ENCODE data around the gene FGD4.
"Not testable (repeated sequence)": the region's sequence is repeated elsewhere in the genome, so short reads cannot be mapped to it uniquely, and the experiment has no call there.

FGD4 gene

GRCh38 chr12:32499048-32499447 is 99.7 kb downstream of the FGD4 start:
- no peak for DNase-seq

GRCh38 chr12:32501835-32502333 is 102.5 kb downstream of the FGD4 start:
- DNase-seq: peak; percentile 21 to 71

- DNase-seq: no peak
Measured at GRCh38 chr12:32502693-32503502, 103.5 kb downstream of the FGD4 start.

- no peak for DNase-seq
Measured at GRCh38 chr12:32503730-32504129, 104.4 kb downstream of the FGD4 start.

- DNase-seq: no peak
Measured at GRCh38 chr12:32504591-32504990, 105.2 kb downstream of the FGD4 start.

DNA sequence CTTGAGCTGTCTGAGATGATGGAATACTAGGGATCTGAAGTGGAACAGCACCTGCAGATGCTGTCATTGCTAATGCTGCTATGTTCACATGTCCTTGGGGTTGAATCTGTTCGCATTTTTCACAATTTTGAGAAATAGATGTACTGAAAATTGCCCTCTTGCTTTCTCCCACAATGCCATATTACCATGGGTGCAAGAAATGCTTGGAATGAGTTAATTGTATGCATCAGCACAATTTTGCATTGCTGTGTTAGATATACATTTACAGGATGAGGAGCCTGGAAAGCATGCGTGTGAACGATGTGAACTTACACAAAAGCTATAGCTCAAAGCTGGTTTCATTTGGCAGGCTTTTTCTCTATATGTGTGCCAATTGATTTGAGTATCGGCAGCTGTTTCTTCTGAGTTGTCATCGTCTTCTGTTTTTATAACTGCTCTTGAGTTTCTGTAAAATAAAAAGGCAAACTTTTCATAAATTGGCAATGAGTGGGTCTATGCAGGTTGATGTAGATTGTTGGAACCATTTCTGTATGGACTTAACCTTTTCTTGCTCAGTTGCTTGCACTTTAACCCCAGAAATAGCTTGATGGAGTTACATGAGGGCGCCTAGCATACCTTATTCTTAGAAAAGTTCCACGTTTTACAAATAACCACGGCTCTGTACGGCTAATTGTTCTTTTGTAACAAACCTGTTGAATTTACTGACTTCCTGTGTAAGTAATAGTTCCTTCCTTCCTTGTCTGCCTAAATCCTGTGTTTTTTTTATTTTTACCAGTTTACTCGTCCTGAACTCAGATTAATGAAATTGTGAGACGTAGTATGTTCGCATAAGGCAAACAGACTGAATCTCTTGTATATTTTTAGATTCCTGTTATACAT is 105.9 kb downstream of the FGD4 start:
- no peak for DNase-seq

DNA sequence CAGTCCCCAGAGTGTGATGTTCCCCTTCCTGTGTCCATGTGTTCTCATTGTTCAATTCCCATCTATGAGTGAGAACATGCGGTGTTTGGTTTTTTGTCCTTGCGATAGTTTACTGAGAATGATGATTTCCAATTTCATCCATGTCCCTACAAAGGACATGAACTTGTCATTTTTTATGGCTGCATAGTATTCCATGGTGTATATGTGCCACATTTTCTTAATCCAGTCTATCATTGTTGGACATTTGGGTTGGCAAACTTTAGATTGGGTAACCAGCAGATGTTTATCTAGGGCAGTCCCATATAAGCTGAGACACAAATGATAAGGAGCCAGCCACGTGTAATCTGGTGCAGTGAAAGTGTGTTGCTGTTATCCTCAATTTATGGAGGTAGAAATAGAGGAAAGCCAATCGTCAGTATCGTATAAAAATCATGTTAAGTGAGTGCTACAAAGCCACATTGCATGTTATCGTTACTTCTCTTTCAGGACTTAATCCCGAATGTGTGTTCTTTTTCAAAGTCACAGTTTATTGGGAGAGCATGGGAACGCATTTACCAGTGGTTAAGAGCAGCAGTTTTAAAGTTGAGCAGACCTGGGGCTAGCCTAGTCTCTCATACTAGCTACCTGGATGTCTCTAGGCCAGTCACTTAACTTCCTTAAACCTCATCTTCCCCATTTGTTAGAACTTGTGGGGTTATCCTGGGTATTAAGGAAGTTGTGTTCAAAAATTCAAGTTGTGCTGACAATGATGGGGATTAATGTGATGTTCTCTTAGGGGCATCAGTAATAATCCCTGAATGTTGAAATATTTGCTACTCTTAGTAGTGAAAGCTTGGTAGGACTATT is 108.0 kb downstream of the FGD4 start:
- not testable (repeated sequence) for DNase-seq

DNA sequence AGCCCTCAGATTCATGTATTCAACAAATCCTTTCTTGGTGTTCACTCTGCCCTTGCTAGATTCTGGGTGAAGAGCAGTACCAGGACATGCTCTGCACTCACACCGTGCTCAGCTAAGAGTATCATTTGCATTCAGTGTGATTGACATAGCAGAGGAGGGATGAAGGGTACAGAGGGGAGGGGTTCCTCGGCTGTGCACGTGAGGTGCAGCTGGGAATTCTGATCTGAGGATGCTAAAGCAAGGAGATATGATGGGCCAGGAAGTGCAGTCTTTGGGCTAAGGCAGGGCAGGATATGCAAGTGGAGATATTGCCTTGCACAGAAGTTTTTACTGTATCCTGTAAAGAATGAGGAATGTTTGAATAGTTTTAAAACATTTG is 108.6 kb downstream of the FGD4 start:
- DNase-seq: no peak

DNA sequence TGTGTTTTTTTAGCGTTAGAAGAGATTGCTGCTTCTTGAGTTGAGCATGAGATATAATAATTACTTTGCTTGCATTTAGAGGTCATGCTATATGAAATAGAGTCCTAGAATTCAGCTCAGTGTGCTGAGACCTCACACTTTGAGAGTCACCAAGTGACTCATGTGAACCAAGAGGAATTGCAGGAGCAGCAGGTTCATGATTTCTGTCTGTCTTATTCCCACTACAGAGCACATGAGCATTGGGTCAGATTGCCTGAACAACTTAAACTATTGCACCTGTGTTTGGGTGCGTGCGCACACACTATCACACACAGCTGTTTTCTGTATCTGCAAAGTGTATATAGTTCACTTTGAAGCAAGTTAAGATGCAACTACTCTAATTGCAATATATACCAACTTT is 109.3 kb downstream of the FGD4 start:
- no peak for DNase-seq

- no peak for DNase-seq
Measured at GRCh38 chr12:32509328-32510091, 110.2 kb downstream of the FGD4 start.

GRCh38 chr12:32511976-32512375 is 112.6 kb downstream of the FGD4 start:
- not testable (repeated sequence) for DNase-seq

- no peak for DNase-seq
Measured at GRCh38 chr12:32512379-32512778, 113.0 kb downstream of the FGD4 start.

GRCh38 chr12:32512910-32513309 is 113.6 kb downstream of the FGD4 start:
- DNase-seq: no peak

DNA sequence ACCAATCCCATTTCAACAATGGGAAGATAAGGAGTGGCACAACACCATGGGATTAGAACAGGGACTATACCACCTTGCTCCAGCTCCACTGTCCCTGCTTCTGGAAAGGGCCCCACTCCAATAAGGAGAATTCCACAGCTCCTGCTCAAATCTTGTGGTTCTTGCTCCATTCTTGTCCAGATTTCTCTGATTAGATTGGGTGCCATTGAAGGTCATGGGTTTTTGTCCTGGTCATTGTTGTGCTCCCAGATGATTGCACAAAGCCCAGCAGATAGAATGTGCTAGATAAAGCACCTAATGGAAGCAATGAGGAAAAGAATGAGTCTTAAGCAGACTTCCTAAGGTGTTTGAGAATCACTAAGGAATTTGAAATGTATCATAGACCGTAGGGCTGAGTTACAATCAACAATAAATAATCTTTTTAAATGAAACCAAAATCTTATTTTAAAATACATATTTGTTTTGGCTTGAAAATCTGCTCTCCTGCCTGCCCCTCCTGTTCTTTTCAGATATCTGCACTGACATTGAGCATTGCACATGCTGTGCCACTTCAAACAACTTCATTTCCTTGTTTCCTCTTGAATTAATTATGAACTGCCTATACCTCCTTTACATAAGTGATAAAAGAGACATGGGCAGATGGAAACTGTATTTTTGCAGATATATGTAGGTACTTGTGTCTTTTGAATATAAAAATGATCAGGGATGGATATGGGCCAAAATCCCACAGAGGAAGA is 115.9 kb downstream of the FGD4 start:
- DNase-seq: no peak

DNA sequence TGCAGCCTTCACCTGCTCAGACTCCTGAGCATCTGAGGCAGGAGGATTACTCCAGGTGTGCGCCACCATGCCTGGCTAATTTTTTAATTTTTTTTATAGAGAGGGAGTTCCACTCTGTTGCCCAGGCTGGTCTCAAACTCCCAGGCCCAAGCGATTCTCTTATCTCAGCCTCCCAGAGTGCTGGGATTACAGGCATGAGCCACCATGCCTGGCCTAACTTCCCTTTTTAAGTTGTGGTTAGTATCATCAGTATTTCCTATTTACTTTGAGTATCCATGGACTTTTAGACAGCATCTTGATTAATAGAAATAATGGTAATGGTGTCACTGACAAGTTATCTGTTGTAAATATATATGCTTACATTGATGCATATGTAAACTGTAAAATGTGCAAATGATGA is 116.9 kb downstream of the FGD4 start:
- no peak for DNase-seq

DNA sequence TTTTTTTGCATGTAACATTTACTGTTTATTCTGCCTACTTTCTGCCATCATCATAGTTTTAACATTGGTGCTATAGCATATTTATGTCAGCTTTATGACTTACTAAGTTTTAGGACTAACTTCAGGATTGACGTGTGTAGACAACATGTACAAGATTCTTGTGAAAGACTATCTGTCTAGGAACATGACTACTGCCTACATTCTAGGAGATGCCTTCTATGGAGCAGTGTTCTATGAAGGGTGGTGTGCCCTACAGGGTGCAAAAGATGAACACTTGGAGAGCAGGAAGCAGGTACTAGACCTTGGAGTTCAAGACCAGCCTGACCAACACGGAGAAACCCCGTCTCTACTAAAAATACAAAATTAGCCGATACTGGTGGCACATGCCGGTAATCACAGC is 118.6 kb downstream of the FGD4 start:
- DNase-seq: no peak

GRCh38 chr12:32519047-32519446 is 119.7 kb downstream of the FGD4 start:
- DNase-seq: no peak

GRCh38 chr12:32522331-32523221 is 123.2 kb downstream of the FGD4 start:
- no peak for DNase-seq

GRCh38 chr12:32525802-32526201 is 126.4 kb downstream of the FGD4 start:
- DNase-seq: not testable (repeated sequence)

DNA sequence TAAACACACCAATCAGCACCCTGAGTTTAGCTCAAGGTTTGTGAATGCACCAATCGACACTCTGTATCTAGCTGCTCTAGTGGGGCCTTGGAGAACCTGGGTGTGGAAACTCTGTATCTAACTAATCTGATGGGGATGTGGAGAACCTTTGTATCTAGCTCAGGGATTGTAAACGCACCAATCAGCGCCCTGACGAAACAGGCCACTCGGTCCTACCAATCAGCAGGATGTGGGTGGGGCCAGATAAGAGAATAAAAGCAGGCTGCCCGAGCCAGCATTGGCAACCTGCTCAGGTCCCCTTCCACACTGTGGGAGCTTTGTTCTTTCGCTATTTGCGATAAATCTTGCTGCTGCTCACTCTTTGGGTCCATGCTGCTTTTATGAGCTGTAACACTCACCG is 127.0 kb downstream of the FGD4 start:
- DNase-seq: not testable (repeated sequence)
